ENCODE measurements around the gene RPS8.

DNA sequence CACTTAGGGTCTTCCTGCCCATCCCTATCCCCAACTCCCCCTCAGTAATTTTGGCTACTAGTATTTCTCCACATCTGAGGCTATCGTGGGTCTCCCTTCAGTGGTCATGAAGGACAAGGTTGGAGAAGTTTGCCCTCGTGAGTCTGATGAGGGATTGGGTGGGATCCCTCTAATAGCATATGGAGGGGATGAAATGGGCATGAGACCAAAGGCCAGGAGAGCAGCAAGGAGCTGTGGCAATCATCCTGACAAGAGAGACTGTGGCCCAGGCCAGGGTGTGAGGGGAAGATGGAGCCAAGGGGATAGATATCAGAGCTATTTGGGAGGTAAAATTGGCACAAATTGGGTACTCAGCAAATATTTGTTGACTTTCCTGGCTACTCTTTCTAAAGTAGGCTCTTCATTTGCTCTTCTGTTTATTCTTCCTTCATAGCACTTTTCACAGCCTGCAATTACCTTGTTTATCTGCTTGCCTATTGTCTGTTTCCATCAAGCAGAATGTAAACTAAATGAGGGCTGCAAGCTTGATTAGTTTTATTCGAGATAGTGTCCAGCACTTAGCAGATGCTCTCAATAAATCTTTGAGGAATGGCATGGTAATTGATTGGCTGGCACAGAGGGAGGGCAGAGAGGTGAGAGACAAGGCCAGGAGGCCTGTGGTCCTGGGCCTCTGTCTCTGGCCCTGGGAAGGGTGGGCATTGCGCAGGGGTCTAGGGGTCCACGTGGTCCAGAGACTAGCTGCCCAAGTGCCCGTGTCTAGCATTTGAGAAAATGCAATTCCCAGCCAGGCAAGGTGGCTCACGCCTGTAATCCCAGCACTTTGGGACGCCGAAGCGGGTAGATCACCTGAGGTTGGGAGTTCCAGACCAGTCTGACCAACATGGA is 23.4 kb downstream of the RPS8 start:
- TF ChIP-seq, protein P1, sequence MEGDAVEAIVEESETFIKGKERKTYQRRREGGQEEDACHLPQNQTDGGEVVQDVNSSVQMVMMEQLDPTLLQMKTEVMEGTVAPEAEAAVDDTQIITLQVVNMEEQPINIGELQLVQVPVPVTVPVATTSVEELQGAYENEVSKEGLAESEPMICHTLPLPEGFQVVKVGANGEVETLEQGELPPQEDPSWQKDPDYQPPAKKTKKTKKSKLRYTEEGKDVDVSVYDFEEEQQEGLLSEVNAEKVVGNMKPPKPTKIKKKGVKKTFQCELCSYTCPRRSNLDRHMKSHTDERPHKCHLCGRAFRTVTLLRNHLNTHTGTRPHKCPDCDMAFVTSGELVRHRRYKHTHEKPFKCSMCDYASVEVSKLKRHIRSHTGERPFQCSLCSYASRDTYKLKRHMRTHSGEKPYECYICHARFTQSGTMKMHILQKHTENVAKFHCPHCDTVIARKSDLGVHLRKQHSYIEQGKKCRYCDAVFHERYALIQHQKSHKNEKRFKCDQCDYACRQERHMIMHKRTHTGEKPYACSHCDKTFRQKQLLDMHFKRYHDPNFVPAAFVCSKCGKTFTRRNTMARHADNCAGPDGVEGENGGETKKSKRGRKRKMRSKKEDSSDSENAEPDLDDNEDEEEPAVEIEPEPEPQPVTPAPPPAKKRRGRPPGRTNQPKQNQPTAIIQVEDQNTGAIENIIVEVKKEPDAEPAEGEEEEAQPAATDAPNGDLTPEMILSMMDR (tag by site-specific recombination; IDR thresholded peaks at IDR 0.05) = no peak
- no peak for TF ChIP-seq SETDB1 (IDR thresholded peaks at IDR 0.05; ENCODE audit: insufficient read length, low read length)
- no peak for TF ChIP-seq ZNF274 (IDR thresholded peaks at IDR 0.05; ENCODE audit: low read length)
- TF ChIP-seq ZNF274 (tag by site-specific recombination; IDR thresholded peaks at IDR 0.05; ENCODE audit: borderline replicate concordance) = no peak
- TF ChIP-seq ZNF776 (tag by site-specific recombination; IDR thresholded peaks at IDR 0.05; ENCODE audit: borderline replicate concordance) = no peak
- no peak for TF ChIP-seq ZNF157 (tag by site-specific recombination; IDR thresholded peaks at IDR 0.05)
- TF ChIP-seq MEIS1 (CRISPR knock-in tag; IDR thresholded peaks at IDR 0.05; ENCODE audit: borderline replicate concordance) = no peak

All from HEK293 (cell line).